NT2/D1 (cell line): ENCODE data around the gene CCR6.

Source experiments
- YY1 ChIP-seq: IDR thresholded peaks from 2 replicates; pipeline ENCODE4 v1.6.1; 2011; ENCODE audit not compliant: insufficient read length, insufficient read depth
- ZNF274 ChIP-seq: IDR thresholded peaks from 2 replicates; pipeline ENCODE4 v1.6.1; 2011; ENCODE audit warnings: mild to moderate bottlenecking, low read depth, low read length

DNA sequence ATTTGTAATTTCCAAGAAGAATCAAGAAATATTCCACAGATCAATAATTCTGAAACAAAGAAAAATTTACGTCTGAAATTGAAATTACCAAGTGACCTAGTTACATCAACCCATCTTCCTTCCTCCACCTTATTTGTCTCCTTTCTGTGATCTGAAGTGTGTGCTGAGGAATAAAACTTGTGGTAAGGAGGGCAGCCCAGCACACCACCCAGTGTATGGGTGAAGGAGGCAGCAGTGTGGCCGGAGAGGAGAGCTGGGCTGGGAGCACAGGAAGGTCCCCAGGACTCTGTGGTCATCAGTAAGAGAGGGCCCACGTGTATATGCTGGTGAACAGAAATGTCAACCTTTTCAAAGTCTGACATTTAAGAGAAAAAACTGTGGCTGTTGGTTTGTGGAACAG lies 11.3 kb upstream of the CCR6 start:
- TF ChIP-seq YY1, result no peak
- TF ChIP-seq ZNF274, result no peak
